ENCODE measurements around the gene NAT10. TPM values are rescaled to one million over a fixed set of nuclear protein-coding genes. Genes with fewer than 3 reads are reported as not detected.

NAT10 gene
- total RNA-seq, 2 donors from 2014 or later, result 13.3 to 16.0 TPM

DNA sequence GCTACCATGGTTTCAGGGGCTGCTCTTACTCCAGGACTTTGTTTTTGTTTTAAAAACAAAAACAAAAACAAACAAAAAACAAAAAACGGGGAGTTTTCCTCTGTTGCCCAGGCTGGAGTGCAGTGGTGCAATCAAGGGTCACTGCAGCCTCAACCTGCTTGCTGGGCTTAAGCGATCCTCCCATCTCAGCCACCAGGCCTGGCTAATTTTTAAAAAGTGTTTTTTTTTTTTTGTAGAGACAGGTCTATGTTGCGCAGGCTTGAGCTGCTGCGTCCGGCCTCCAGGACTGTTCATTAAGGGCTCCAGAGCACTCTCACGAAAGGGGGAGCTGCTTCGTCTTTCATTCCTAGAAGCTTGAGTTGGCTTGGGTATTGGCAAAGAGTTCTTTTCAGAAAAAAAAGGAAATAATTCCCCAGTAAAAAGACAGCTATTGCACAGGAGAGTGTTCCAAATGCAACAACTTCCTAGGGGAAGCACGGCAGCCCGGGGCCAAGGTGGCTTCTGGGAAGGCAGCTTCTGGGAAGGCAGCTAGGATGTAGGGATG lies 78.5 kb downstream of the NAT10 start:
- H3K9me3 ChIP-seq, result no peaks in the 10 kb centered on the region
- H3K36me3 ChIP-seq, result no peaks in the 10 kb centered on the region
- DNase-seq (ENCODE audit: low spot score), result no peak
- H3K4me1 ChIP-seq, result peaks cover 0 to 22% of the 10 kb centered on the region in 2 donors
- no peaks in the 10 kb centered on the region for H3K27me3 ChIP-seq
- TF ChIP-seq, protein P1, sequence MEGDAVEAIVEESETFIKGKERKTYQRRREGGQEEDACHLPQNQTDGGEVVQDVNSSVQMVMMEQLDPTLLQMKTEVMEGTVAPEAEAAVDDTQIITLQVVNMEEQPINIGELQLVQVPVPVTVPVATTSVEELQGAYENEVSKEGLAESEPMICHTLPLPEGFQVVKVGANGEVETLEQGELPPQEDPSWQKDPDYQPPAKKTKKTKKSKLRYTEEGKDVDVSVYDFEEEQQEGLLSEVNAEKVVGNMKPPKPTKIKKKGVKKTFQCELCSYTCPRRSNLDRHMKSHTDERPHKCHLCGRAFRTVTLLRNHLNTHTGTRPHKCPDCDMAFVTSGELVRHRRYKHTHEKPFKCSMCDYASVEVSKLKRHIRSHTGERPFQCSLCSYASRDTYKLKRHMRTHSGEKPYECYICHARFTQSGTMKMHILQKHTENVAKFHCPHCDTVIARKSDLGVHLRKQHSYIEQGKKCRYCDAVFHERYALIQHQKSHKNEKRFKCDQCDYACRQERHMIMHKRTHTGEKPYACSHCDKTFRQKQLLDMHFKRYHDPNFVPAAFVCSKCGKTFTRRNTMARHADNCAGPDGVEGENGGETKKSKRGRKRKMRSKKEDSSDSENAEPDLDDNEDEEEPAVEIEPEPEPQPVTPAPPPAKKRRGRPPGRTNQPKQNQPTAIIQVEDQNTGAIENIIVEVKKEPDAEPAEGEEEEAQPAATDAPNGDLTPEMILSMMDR (IDR thresholded peaks at IDR 0.05), result no peak
- H3K4me3 ChIP-seq, result no peak overlapping the region
- no peak overlapping the region for H3K27ac ChIP-seq

DNA sequence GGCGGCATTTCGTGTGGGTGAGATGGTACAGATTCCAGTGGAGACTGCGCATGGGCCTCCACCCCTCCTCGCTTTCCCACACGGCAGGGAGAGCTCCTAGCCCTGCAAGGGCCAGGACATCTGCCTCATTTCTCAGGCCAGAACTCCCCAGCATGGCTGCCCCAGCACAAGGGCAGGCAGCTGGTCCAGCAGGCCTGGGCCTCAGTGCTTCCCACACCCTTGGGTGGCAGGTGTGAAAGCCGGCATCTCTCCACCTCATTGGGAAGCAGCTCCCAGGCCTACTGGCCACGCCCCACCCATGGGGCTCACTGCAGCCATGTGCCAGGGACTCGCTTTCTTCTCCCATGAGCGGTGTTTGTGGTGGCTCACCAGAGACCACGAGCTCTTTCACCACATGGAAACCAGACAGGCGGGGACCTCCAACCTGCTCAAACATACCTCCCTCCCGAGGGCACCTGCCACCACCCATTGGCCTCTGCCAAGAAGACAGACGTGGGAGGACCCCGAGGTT lies 79.1 kb downstream of the NAT10 start:
- H3K9me3 ChIP-seq, result no peaks in the 10 kb centered on the region
- no peak overlapping the region for H3K4me3 ChIP-seq
- peaks cover 0 to 22% of the 10 kb centered on the region in 2 donors for H3K4me1 ChIP-seq
- H3K36me3 ChIP-seq, result no peaks in the 10 kb centered on the region
- no peak overlapping the region for H3K27ac ChIP-seq
- TF ChIP-seq, protein P1 (IDR thresholded peaks at IDR 0.05), result no peak
- no peak for DNase-seq (ENCODE audit: low spot score)
- no peaks in the 10 kb centered on the region for H3K27me3 ChIP-seq

DNA sequence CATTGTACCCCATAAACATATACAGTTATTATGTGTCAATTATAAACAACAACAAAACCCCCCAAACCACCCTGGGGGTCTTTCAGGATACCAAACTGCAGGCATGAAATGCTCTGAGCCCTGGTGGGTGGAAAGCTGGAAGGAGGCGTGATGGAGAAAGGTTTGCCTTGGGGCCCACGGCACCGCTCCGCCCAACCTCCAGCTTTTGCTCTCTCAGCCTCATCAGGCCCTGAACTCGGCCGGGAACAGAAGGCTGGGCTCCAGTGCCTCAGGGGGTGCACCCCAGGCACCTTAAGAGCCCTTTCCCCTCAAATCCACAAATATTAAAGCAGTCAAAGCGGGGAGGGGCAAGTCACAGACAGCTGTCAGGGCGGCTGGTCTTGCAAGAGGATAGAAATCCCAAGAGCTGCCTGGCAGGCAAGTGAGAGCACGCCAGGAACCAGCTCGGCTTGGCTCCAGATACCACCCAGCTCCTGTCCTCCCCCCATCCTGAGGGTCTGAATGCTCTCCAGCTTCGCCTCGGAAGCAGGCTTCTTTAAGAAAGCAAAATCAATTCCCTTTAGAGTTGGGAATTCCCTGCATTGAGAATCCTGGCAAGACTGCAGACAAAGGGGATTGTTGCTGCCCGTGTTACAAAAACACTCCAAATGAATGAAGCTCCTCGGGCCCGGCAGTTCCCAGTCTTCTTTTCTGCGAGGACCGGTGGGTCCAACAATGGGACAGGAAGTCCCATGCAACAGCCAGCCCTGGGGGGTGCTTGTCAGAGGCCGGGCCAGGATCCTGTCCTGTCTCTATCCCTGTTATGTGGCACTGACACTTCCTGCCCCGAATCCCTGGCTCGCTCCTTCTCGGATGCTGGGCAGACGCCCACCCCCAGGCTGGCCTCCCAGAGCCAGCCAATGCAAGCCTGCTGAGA lies 80.8 kb downstream of the NAT10 start:
- DNase-seq (ENCODE audit: low spot score), result no peak
- no peaks in the 10 kb centered on the region for H3K36me3 ChIP-seq
- H3K4me1 ChIP-seq, result peaks cover 0 to 22% of the 10 kb centered on the region in 2 donors
- no peaks in the 10 kb centered on the region for H3K9me3 ChIP-seq
- H3K27me3 ChIP-seq, result no peaks in the 10 kb centered on the region
- H3K27ac ChIP-seq, result no peak overlapping the region
- TF ChIP-seq, protein P1 (IDR thresholded peaks at IDR 0.05), result no peak
- H3K4me3 ChIP-seq, result no peak overlapping the region

DNA sequence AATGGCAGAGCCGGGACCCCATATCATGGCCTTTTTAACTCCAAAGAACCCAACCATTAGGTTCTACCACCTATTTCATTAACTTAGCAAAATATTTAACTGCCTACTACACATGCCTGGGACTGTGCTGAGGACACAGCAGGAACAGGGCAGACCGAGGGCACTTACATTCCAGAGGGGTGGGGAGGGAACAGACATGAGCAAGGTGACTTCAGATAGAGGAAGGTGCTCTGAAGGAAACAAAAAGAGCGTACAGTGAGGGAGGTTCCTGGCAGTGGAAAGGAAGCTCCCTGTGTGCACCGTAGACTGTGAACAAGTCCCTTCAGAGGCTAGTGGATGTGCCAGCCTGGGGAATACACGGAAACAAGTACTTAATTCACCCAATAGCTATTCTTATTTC lies 82.8 kb downstream of the NAT10 start:
- Histone ChIP-seq H3K36me3 (no peaks in the 10 kb centered on the region), H3K27me3 (no peaks in the 10 kb centered on the region), H3K4me3 (no peak overlapping the region), H3K9me3 (no peaks in the 10 kb centered on the region), H3K27ac (no peak overlapping the region), H3K4me1 (peaks cover 0 to 28% of the 10 kb centered on the region in 2 donors)
- DNase-seq (ENCODE audit: low spot score), result no peak
- TF ChIP-seq, protein P1 (IDR thresholded peaks at IDR 0.05), result no peak

DNA sequence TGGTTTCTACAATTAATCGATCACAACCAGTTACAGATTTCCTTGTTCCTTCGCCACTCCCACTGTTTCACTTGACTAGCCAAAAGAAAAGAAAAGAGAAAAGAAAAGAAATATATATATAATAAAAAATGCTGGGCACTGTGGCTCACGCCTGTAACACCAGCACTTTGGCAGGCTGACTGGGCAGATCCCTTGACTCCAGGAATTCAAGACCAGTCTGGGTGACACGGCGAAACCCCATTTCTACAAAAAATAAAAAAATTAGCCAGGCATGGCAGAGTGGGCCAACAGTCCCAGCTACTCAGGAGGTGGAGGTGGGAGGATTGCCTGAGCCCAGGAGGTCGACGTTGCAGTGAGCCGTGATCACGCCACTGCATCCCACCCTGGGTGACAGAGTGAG lies 83.8 kb downstream of the NAT10 start:
- TF ChIP-seq, protein P1 (IDR thresholded peaks at IDR 0.05), result no peak
- H3K36me3 ChIP-seq, result no peaks in the 10 kb centered on the region

More for the DNA sequence above, 83.8 kb downstream of the NAT10 start:
- H3K4me1 ChIP-seq, result peaks cover 0 to 32% of the 10 kb centered on the region in 2 donors
- H3K27ac ChIP-seq, result no peak overlapping the region
- H3K9me3 ChIP-seq, result no peaks in the 10 kb centered on the region
- no peak overlapping the region for H3K4me3 ChIP-seq
- no peak for DNase-seq (ENCODE audit: low spot score)
- no peaks in the 10 kb centered on the region for H3K27me3 ChIP-seq
